Central memory CD8-positive, alpha-beta T cell (primary cell): Measurements from ENCODE around the gene ESRRB.
A peak's percentile ranks its signal among the peaks of the same experiment; 100 is the strongest.

ENCODE experiments used
- ATAC-seq: fragments of 150-1000 bp; cut with Tn5 transposase; replicated peaks from 2 replicates; pipeline ENCODE4 v1.10.0; 2022; ENCODE audit warnings: mild to moderate bottlenecking, moderate FRiP score, moderate number of reproducible peaks; ENCODE audit not compliant: poor library complexity, severe bottlenecking; ENCODE audit errors: extremely low read depth
- DNase-seq, 2 donors: peaks; one replicate each; pipeline ENCODE4 v3.0.0; 2021; ENCODE audit warnings: low spot score in 2 of 2
- H3K27ac Mint-ChIP-seq: one replicate; pipeline ENCODE4 v1.8.0; 2022; ENCODE audit warnings: low read depth, mild to moderate bottlenecking, moderate library complexity, mixed read lengths
- H3K27me3 Mint-ChIP-seq: one replicate; pipeline ENCODE4 v1.8.0; 2022; ENCODE audit warnings: mixed read lengths
- H3K36me3 Mint-ChIP-seq: one replicate; pipeline ENCODE4 v1.8.0; 2022; ENCODE audit warnings: mild to moderate bottlenecking, moderate library complexity, mixed read lengths; ENCODE audit not compliant: insufficient read depth
- H3K4me1 Mint-ChIP-seq: one replicate; pipeline ENCODE4 v1.8.0; 2022; ENCODE audit warnings: mixed read lengths
- H3K4me3 Mint-ChIP-seq: one replicate; pipeline ENCODE4 v1.8.0; 2022; ENCODE audit warnings: mild to moderate bottlenecking, moderate library complexity, mixed read lengths
- H3K9me3 Mint-ChIP-seq: one replicate; pipeline ENCODE4 v1.8.0; 2022; ENCODE audit warnings: mixed read lengths

The ESRRB gene

DNA sequence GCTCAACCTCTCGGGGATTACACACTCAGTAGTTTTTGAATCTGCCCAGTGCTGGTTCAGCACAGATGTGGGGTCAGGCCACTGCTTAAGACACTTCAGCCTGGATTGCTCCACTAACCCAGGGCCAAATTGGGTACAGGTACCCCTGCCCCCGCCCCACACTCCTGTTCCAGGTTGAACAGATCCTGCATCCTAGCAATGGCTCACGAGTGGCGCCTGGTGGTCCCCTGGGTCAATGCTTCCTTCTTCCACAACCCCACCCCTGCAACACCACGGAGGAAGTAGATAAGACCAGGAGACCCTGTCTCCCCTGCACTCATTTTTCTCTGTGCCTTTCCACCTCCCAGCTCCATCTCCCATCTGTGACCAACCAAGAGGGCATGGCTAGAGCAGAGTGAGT lies 108.4 kb downstream of the ESRRB start:
- Mint-ChIP-seq H3K27me3 (peaks cover 12% of the 10 kb centered on the region), H3K36me3 (no peaks in the 10 kb centered on the region), H3K9me3 (no peaks in the 10 kb centered on the region), H3K4me1 (no peaks in the 10 kb centered on the region), H3K27ac (no peak overlapping the region), H3K4me3 (no peak overlapping the region)
- no peak for DNase-seq
- ATAC-seq: peak; percentile 14

DNA sequence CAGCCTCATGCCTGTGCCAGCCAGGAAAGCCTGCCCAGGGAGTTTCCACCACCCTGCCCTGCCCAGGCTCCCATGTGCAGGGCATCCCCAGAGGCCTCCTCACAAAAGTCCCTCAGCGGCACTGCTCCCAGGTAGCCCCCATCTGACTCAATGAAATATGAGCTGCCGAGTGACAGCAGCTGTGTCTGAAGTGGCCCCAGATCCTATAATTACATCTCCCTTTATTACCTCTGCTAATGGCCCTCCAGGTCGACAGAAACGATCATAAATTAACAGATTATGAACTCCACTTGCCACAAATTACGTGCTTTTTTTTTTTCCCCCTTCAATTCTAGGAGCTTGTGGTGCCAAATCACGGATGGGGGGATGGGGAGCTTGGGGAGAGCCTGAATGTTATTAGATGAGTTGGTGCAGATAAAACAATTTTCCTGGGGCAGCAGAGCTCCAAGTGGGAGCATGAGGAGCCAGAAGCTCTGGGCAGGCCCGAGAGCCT lies 110.4 kb downstream of the ESRRB start:
- DNase-seq: no peak
- no peak for ATAC-seq
- Mint-ChIP-seq H3K4me1 (no peaks in the 10 kb centered on the region), H3K9me3 (no peaks in the 10 kb centered on the region), H3K27me3 (peaks cover 27% of the 10 kb centered on the region), H3K36me3 (no peaks in the 10 kb centered on the region), H3K4me3 (no peak overlapping the region), H3K27ac (no peak overlapping the region)

DNA sequence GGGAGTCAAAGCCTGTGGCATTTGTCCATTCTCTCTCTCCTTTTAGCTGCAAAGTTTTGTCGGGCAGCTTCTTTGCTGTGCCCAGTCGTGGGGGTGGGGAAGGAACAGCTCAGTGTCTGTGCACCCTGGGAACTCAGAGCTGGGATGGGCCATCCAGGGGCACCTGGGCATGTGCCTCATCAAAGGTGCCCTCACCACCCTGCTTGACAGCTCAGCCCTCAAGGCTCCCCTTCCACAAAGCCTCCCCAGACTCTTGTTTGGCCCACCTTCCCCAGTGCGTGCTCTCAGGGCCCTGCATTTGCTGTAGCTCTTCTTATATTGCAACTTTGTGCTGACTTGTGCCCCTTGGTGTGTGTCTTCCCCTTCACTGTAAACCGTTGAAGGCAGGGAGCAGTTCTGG lies 112.6 kb downstream of the ESRRB start:
- no peaks in the 10 kb centered on the region for H3K36me3 Mint-ChIP-seq
- H3K4me3 Mint-ChIP-seq: no peak overlapping the region
- peaks cover 27% of the 10 kb centered on the region for H3K27me3 Mint-ChIP-seq
- DNase-seq (no peak), ATAC-seq (no peak)
- no peaks in the 10 kb centered on the region for H3K9me3 Mint-ChIP-seq
- no peaks in the 10 kb centered on the region for H3K4me1 Mint-ChIP-seq
- H3K27ac Mint-ChIP-seq: no peak overlapping the region

DNA sequence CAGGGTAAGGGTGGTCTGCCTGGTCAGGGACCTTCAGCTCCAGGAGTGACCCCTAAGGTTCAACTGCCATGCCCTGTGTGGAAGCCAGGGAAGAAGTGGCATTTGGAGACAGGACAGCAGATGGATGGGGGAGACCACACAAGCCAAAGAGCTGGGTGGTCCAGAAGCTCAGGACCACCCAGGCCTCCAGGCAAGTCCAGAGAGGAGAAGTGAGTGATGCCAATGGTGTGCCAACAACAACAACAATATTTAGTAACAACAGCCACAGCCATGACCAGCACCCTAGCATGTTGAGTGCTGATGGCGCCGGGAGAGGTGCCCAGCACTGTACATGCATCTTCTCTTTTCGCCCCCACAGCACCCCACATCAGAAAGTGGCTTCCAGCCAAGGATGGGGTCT lies 113.7 kb downstream of the ESRRB start:
- peaks cover 27% of the 10 kb centered on the region for H3K27me3 Mint-ChIP-seq
- DNase-seq (no peak), ATAC-seq (no peak)
- no peak overlapping the region for H3K4me3 Mint-ChIP-seq
- no peaks in the 10 kb centered on the region for H3K36me3 Mint-ChIP-seq
- H3K27ac Mint-ChIP-seq: no peak overlapping the region
- H3K4me1 Mint-ChIP-seq: no peaks in the 10 kb centered on the region
- H3K9me3 Mint-ChIP-seq: no peaks in the 10 kb centered on the region

DNA sequence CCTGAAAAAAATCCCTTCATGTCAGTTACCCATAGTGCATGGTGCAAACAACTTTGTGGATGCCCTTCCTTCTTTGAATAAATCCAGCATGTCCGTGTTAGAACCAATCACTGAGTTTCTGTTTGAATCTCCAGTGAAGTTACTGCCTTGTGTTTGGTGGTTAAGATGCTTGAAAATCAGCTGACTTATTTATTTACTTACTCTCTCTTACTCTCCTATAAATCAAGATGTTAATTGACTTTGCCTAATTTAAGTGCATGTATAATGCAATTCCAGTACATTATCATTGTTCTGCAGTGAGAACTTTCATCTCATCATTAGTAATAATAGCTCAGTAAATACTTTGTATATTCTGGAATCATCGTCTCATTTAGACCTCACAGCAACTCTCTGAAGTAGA lies 114.2 kb downstream of the ESRRB start:
- Mint-ChIP-seq H3K4me3 (no peak overlapping the region), H3K4me1 (no peaks in the 10 kb centered on the region), H3K27ac (no peak overlapping the region), H3K9me3 (no peaks in the 10 kb centered on the region), H3K27me3 (peaks cover 27% of the 10 kb centered on the region), H3K36me3 (no peaks in the 10 kb centered on the region)
- ATAC-seq (no peak), DNase-seq (no peak)

DNA sequence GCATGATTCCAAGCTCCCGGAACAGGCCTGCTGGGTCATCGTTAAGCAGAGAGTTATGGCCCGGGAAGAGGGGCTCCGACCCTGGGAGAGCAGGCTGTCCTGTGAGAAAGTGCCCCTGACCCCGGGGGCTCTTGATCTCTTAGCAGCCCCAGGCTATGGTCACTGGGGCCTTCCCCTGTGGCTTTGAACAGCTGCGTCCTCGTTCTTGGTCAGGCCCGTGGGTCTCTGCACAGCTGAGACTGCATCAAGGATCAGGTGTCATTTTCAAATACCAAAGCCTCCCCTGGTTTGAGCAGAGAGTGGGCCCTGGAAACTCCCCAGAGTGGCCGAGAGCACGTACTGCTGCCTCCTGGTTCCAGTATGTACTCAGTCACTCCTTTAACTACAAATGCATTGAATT lies 114.8 kb downstream of the ESRRB start:
- Mint-ChIP-seq H3K4me3 (no peak overlapping the region), H3K9me3 (no peaks in the 10 kb centered on the region), H3K27me3 (peaks cover 27% of the 10 kb centered on the region), H3K4me1 (no peaks in the 10 kb centered on the region), H3K36me3 (no peaks in the 10 kb centered on the region), H3K27ac (no peak overlapping the region)
- DNase-seq: no peak
- no peak for ATAC-seq

DNA sequence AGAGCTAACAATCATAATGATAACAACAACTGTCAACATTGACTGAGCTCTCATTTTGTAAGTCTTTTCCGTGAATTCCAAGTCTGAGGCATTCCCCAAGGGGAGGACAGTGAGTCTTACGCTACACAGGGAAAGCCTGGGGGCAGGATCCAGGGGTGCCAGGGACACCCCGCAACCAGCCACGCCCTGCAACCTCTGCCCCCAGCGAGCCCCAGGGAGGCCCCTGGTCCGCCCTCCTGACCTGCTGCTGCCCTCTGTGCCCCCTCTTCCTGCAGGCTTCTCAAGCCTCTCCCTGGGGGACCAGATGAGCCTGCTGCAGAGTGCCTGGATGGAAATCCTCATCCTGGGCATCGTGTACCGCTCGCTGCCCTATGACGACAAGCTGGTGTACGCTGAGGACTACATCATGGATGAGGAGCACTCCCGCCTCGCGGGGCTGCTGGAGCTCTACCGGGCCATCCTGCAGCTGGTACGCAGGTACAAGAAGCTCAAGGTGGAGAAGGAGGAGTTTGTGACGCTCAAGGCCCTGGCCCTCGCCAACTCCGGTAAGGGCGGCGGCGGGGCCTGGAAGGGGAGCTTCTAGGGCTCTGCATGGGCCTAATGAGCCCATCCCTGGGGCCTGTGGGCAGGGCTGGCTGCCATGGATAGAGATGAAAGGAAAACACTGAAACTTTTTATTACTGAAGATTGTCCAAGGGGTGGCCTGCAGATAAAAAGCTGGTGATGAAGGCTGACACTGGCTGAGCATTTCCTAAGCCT lies 115.4 kb downstream of the ESRRB start:
- H3K4me3 Mint-ChIP-seq: no peak overlapping the region
- no peaks in the 10 kb centered on the region for H3K9me3 Mint-ChIP-seq
- DNase-seq (no peak), ATAC-seq (no peak)
- no peaks in the 10 kb centered on the region for H3K4me1 Mint-ChIP-seq
- no peak overlapping the region for H3K27ac Mint-ChIP-seq
- no peaks in the 10 kb centered on the region for H3K36me3 Mint-ChIP-seq
- peaks cover 33% of the 10 kb centered on the region for H3K27me3 Mint-ChIP-seq

DNA sequence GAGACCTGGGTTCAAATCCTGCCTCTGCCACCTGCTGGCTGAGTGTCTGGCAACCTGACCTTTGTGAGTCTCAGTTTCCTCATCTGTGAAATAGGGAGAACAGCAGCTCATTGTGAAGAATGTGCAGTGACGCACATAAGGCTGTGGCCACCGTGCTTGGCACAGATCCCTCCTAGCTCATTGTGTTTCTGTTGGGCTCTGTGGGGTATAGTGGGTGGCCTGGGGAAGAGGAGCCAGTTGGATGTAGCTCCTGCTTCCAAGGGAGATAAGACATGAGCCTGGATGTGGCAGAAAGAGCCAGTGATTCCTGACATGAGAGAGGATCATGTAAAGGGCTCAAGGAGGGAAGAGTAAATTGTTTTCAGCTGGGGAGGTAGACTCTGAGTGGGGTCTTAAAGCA lies 120.0 kb downstream of the ESRRB start:
- H3K4me3 Mint-ChIP-seq: no peak overlapping the region
- ATAC-seq (no peak), DNase-seq (no peak)
- H3K36me3 Mint-ChIP-seq: no peaks in the 10 kb centered on the region
- H3K27me3 Mint-ChIP-seq: peaks cover 10% of the 10 kb centered on the region
- no peaks in the 10 kb centered on the region for H3K9me3 Mint-ChIP-seq
- no peak overlapping the region for H3K27ac Mint-ChIP-seq
- H3K4me1 Mint-ChIP-seq: no peaks in the 10 kb centered on the region

DNA sequence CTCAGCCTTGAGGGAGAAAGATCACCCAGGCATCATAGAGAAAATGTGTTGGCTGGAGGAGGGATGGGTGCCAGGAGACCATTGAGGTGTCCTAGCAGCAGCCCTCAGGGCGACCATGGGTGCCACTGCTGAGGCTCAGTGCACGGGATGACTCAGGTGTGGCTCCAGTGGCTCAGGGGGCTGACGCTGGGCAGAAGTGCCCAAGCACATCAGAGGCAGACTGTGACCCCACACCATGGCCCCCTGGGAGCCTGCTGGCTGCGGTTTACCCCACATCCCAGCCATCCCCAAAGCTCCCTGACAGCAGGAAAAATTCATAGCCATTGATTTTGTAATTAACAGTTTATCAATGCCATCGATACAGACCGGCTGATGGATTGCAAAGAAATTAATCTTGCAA lies 120.7 kb downstream of the ESRRB start:
- no peak overlapping the region for H3K4me3 Mint-ChIP-seq
- H3K9me3 Mint-ChIP-seq: no peaks in the 10 kb centered on the region
- no peaks in the 10 kb centered on the region for H3K4me1 Mint-ChIP-seq
- no peak for ATAC-seq
- H3K36me3 Mint-ChIP-seq: no peaks in the 10 kb centered on the region
- H3K27ac Mint-ChIP-seq: no peak overlapping the region
- no peak for DNase-seq
- H3K27me3 Mint-ChIP-seq: peaks cover 10% of the 10 kb centered on the region

DNA sequence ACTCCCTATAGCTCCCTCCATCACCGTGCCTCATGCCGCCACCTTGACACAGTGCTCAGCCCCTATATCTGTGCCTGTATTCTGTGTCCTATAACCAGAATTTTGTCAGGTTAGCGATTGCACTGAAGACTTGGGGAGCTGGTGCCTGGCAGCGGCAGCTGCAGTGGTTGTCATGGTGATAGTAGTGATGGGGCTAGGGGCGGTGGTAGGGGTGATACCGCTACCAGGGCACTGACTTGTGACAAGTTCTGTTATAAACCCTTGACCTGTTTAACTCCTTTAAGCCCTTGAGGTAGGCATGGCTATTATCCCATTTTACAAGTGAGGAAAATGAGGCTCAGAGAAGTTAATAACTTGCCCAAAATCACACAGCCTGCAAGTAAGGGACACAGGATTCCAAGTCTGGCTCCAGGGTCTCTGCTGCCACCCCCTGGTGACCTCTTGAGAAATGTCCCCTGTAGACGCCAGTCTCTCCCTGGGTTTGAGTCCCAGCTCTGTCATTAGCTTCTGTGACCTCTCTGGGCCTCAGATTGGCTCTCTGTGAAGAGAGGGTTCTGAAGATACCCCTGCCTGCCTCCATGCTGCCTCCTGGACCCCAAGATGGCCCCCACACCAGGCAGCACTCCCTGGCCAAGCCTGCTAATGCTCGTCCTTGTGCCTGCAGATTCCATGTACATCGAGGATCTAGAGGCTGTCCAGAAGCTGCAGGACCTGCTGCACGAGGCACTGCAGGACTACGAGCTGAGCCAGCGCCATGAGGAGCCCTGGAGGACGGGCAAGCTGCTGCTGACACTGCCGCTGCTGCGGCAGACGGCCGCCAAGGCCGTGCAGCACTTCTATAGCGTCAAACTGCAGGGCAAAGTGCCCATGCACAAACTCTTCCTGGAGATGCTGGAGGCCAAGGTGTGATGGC lies 121.9 kb downstream of the ESRRB start:
- Mint-ChIP-seq H3K4me1 (no peaks in the 10 kb centered on the region), H3K4me3 (no peak overlapping the region), H3K9me3 (no peaks in the 10 kb centered on the region), H3K27me3 (peaks cover 10% of the 10 kb centered on the region), H3K27ac (no peak overlapping the region), H3K36me3 (no peaks in the 10 kb centered on the region)
- no peak for ATAC-seq
- no peak for DNase-seq

DNA sequence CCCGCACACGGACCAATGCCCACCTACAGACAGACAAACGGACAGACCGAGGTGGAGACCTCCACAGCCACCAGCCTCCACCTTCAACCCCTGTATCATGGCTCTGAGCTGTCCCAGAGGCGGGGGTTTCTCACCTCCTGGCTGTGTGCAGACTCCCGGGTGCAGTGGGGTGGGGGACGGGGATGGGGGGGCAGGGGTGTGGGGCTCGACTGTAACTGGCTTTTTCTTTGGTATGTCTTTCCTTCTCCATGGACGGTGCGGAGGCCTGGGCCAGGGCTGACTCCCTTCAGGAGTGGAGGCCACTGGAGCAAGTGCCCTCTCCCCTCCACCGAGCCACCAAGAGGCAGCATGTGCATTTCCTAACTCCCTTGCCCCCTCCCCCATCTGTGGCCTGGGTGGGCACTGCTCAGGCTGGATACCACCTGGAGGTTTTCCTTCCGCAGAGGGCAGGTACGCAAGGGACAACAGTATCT lies 122.6 kb downstream of the ESRRB start:
- H3K27me3 Mint-ChIP-seq: peaks cover 16% of the 10 kb centered on the region
- no peak overlapping the region for H3K27ac Mint-ChIP-seq
- no peaks in the 10 kb centered on the region for H3K9me3 Mint-ChIP-seq
- DNase-seq (no peak), ATAC-seq (no peak)
- H3K4me3 Mint-ChIP-seq: no peak overlapping the region
- H3K36me3 Mint-ChIP-seq: no peaks in the 10 kb centered on the region
- H3K4me1 Mint-ChIP-seq: no peaks in the 10 kb centered on the region

DNA sequence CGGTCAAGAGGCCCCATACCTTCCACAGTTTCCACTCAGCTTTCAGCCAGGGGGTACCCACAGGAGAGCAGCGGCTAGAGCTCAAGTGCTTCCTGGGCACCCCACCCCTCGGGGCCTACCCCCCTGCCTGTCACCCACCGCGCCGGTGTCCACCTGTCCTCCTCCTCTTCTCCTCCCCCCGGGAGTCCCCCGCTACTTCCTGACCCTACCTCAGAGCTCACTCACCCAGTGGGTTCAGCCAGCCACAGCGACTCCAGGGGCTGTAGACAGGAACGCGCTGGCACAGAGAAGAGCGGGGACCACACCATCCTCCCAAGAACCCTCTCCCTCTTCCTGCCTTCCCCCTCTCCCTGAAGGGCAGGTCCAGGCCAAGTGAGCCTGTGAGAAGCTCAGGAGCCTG lies 123.0 kb downstream of the ESRRB start:
- Mint-ChIP-seq H3K4me3 (no peak overlapping the region), H3K36me3 (no peaks in the 10 kb centered on the region), H3K9me3 (no peaks in the 10 kb centered on the region), H3K4me1 (no peaks in the 10 kb centered on the region), H3K27ac (no peak overlapping the region), H3K27me3 (peaks cover 20% of the 10 kb centered on the region)
- ATAC-seq: no peak
- no peak for DNase-seq

DNA sequence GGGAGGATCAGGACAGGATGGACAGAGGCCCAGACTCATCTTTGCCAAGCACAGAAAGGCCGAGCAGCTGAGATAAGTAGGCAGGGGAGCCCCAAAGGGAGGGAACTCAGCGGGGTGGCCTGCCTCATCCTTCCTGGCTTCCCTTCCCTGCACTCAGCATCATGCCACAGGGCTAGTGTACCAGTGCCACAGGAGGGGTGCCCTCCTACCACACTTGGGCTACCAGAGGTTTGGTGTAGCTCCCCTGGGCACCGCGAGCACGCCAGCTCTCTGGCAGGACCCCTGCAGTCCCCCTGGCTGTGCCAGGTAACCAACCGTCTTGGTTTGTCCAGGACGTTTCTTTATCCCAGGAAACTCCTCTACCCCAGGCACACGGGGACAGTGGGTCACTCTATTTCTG lies 123.5 kb downstream of the ESRRB start:
- no peaks in the 10 kb centered on the region for H3K36me3 Mint-ChIP-seq
- no peak overlapping the region for H3K4me3 Mint-ChIP-seq
- no peak for ATAC-seq
- no peak for DNase-seq
- H3K4me1 Mint-ChIP-seq: no peaks in the 10 kb centered on the region
- no peak overlapping the region for H3K27ac Mint-ChIP-seq
- peaks cover 25% of the 10 kb centered on the region for H3K27me3 Mint-ChIP-seq
- no peaks in the 10 kb centered on the region for H3K9me3 Mint-ChIP-seq
